IMR-90 (cell line): Measurements from ENCODE around the gene ZNF442. TPM values are rescaled to one million over a fixed set of nuclear protein-coding genes. Genes with fewer than 3 reads are reported as not detected.

Experiments used
- ATAC-seq: fragments of 200-7000 bp; cut with Tn5 transposase; 2 replicates; pipeline ENCODE4 v1.9.1; 2020; ENCODE audit warnings: low read depth, mild to moderate bottlenecking, moderate library complexity
- BruUV-seq: library from RNA; stranded (reverse); fragments of 400-500 nt; replicated peaks from 2 replicates; lab custom pipeline; 2021; lab: Mats Ljungman, UMichigan
- CTCF ChIA-PET: fragments of 300-600 bp; formaldehyde crosslinking; extraction: SDS; loops from one replicate; lab custom pipeline; 2021; ENCODE audit warnings: antibody characterized with exemption; lab: Yijun Ruan, JAX
- POLR2A ChIA-PET: fragments of 300-600 bp; sonication (Branson Sonifier 250); formaldehyde crosslinking; loops from one replicate; lab custom pipeline; 2022; ENCODE audit warnings: antibody characterized with exemption; ENCODE audit not compliant: unreplicated experiment; lab: Charles Lee
- DNase-seq: peaks from one replicate; pipeline ENCODE4 v3.0.0; 2013
- H2AFZ ChIP-seq: replicated peaks from 2 replicates; pipeline ENCODE3; 2013; ENCODE audit warnings: low read length, mild to moderate bottlenecking; ENCODE audit not compliant: poor library complexity
- H2AK5ac ChIP-seq: 2 replicates; pipeline ENCODE4 v1.6.1; 2013; ENCODE audit warnings: low read depth, low read length, inconsistent platforms
- H2AK9ac ChIP-seq: replicated peaks from 2 replicates; pipeline ENCODE3; 2013; ENCODE audit warnings: mild to moderate bottlenecking, low read depth, low read length, moderate library complexity; ENCODE audit not compliant: poor library complexity
- H2BK120ac ChIP-seq: 2 replicates; pipeline ENCODE4 v1.6.1; 2013; ENCODE audit warnings: low read depth, low read length, inconsistent platforms
- H2BK15ac ChIP-seq: 3 replicates; pipeline ENCODE4 v1.6.1; 2013; ENCODE audit warnings: low read depth, low read length, inconsistent platforms
- H2BK20ac ChIP-seq: 2 replicates; pipeline ENCODE4 v1.6.1; 2013; ENCODE audit warnings: low read depth, mild to moderate bottlenecking, inconsistent platforms, low read length, moderate library complexity
- H2BK5ac ChIP-seq: 2 replicates; pipeline ENCODE4 v1.6.1; 2013; ENCODE audit warnings: mild to moderate bottlenecking, low read depth, low read length, inconsistent platforms; ENCODE audit not compliant: poor library complexity, severe bottlenecking
- H3K14ac ChIP-seq: replicated peaks from 2 replicates; pipeline ENCODE4 v1.6.1; 2013; ENCODE audit warnings: low read depth, low read length, inconsistent platforms
- H3K18ac ChIP-seq: 2 replicates; pipeline ENCODE4 v1.6.1; 2013; ENCODE audit warnings: low read depth, low read length, control low read depth
- H3K23ac ChIP-seq: 2 replicates; pipeline ENCODE4 v1.6.1; 2013; ENCODE audit warnings: low read depth, low read length, inconsistent platforms
- H3K27ac ChIP-seq: 2 replicates; pipeline ENCODE4 v1.5.1; 2013; ENCODE audit warnings: mild to moderate bottlenecking, control low read depth, low read length; ENCODE audit not compliant: insufficient read depth
- H3K27me3 ChIP-seq: 2 replicates; pipeline ENCODE4 v1.6.1; 2013; ENCODE audit warnings: low read length; ENCODE audit not compliant: control insufficient read depth, insufficient read depth
- H3K36me3 ChIP-seq: 2 replicates; pipeline ENCODE4 v1.6.1; 2013; ENCODE audit warnings: low read length, mixed read lengths; ENCODE audit not compliant: control insufficient read depth, insufficient read depth
- H3K4ac ChIP-seq: 2 replicates; pipeline ENCODE4 v1.6.1; 2013; ENCODE audit warnings: low read depth, low read length, inconsistent platforms
- H3K4me1 ChIP-seq: 2 replicates; pipeline ENCODE4 v1.6.1; 2013; ENCODE audit warnings: low read length, mixed read lengths; ENCODE audit not compliant: control insufficient read depth, insufficient read depth
- H3K4me2 ChIP-seq: 2 replicates; pipeline ENCODE4 v1.6.1; 2013; ENCODE audit warnings: low read depth, mild to moderate bottlenecking, control low read depth, low read length, moderate library complexity
- H3K4me3 ChIP-seq: 2 replicates; pipeline ENCODE4 v1.5.1; 2013; ENCODE audit warnings: low read depth, mild to moderate bottlenecking, control low read depth, low read length, moderate library complexity; ENCODE audit not compliant: insufficient read depth
- H3K56ac ChIP-seq: 2 replicates; pipeline ENCODE4 v1.6.1; 2013; ENCODE audit warnings: low read length, inconsistent platforms; ENCODE audit not compliant: insufficient read depth; ENCODE audit errors: extremely low read depth
- H3K79me1 ChIP-seq, 2 experiments: 2 replicates each; pipeline ENCODE4 v1.6.1; 2013; ENCODE audit warnings: low read length in 2 of 2, inconsistent platforms in 1 of 2, low read depth in 1 of 2
- H3K9ac ChIP-seq: 2 replicates; pipeline ENCODE4 v1.6.1; 2013; ENCODE audit warnings: low read depth, low read length, control low read depth
- H3K9me1 ChIP-seq: 2 replicates; pipeline ENCODE4 v1.6.1; 2013; ENCODE audit warnings: low read length, inconsistent platforms; ENCODE audit not compliant: insufficient read depth
- H3K9me3 ChIP-seq: 2 replicates; pipeline ENCODE4 v1.6.1; 2013; ENCODE audit warnings: low read length; ENCODE audit not compliant: control insufficient read depth, insufficient read depth
- H4K20me1 ChIP-seq: 2 replicates; pipeline ENCODE4 v1.6.1; 2013; ENCODE audit warnings: low read length, inconsistent platforms; ENCODE audit not compliant: insufficient read depth
- H4K5ac ChIP-seq: 2 replicates; pipeline ENCODE4 v1.6.1; 2013; ENCODE audit warnings: mild to moderate bottlenecking, low read depth, low read length, control low read depth
- H4K8ac ChIP-seq, 2 experiments: 2 replicates each; pipeline ENCODE4 v1.6.1; 2013; ENCODE audit warnings: low read depth in 2 of 2, low read length in 2 of 2, control low read depth in 1 of 2, inconsistent platforms in 1 of 2
- H4K91ac ChIP-seq: 2 replicates; pipeline ENCODE4 v1.6.1; 2013; ENCODE audit warnings: low read depth, low read length, inconsistent platforms; ENCODE audit not compliant: insufficient read depth
- BHLHE40 ChIP-seq: fragments of 150-350 bp; IDR thresholded peaks from 2 replicates; pipeline ENCODE4 v1.6.1; 2016; ENCODE audit warnings: mild to moderate bottlenecking, low read depth, low read length
- CEBPB ChIP-seq: IDR thresholded peaks from 2 replicates; pipeline ENCODE4 v1.6.1; 2012; ENCODE audit warnings: low read depth, low read length, improper control_type of control experiment
- CHD1 ChIP-seq: IDR thresholded peaks from 2 replicates; pipeline ENCODE4 v1.6.1; 2012; ENCODE audit warnings: low read depth, low read length, improper control_type of control experiment
- CTCF ChIP-seq: conservative IDR thresholded peaks from 2 replicates; pipeline ENCODE4 v1.5.1; 2012; ENCODE audit warnings: mild to moderate bottlenecking, low read depth, low read length, improper control_type of control experiment
- ELK1 ChIP-seq: fragments of 150-350 bp; IDR thresholded peaks from 2 replicates; pipeline ENCODE4 v1.6.1; 2016; ENCODE audit warnings: low read depth, mild to moderate bottlenecking, low read length, moderate library complexity, borderline replicate concordance
- MAFK ChIP-seq: IDR thresholded peaks from 2 replicates; pipeline ENCODE4 v1.6.1; 2012; ENCODE audit warnings: low read depth, low read length, improper control_type of control experiment
- POLR2A ChIP-seq: IDR thresholded peaks from 2 replicates; pipeline ENCODE4 v1.6.1; 2012; ENCODE audit warnings: mild to moderate bottlenecking, low read depth, low read length
- RAD21 ChIP-seq: IDR thresholded peaks from 2 replicates; pipeline ENCODE4 v1.6.1; 2012; ENCODE audit warnings: low read length, improper control_type of control experiment
- RCOR1 ChIP-seq: IDR thresholded peaks from 2 replicates; pipeline ENCODE4 v1.6.1; 2012; ENCODE audit warnings: mild to moderate bottlenecking, low read length, improper control_type of control experiment; ENCODE audit not compliant: insufficient replicate concordance
- SMC3 ChIP-seq: fragments of 150-350 bp; IDR thresholded peaks from 2 replicates; pipeline ENCODE4 v1.6.1; 2016; ENCODE audit warnings: low read depth, mild to moderate bottlenecking, antibody characterized with exemption, low read length, moderate library complexity
- USF2 ChIP-seq: fragments of 150-350 bp; IDR thresholded peaks from 2 replicates; pipeline ENCODE4 v1.6.1; 2017; ENCODE audit warnings: mild to moderate bottlenecking, antibody characterized with exemption, low read length, low read depth
- WGBS, 2 experiments: methylation state at CpG; one replicate each; pipeline versions ENCODE4 v1.1.5 to v1.1.7; 2013; ENCODE audit warnings: missing lambda C conversion rate in 2 of 2; ENCODE audit not compliant: insufficient read length in 1 of 2; ENCODE audit errors: extremely low coverage in 2 of 2; 5-methylcytosine and 5-hydroxymethylcytosine counted together
- dilution Hi-C: fragments of 300-500 bp; cut with HindIII; formaldehyde crosslinking; loops from one replicate; pipeline ENCODE4 v1.14.3; 2018; ENCODE audit warnings: low sequenced_read_pairs; ENCODE audit not compliant: unreplicated experiment
- in situ Hi-C: fragments of 300-500 bp; cut with MboI; formaldehyde crosslinking; loops from 3 replicates; pipeline ENCODE4 v1.14.3; 2019; ENCODE audit warnings: low sequenced_read_pairs, inconsistent platforms, mixed read lengths
- intact Hi-C: fragments of 100-400 bp; cut with micrococcal nuclease; formaldehyde crosslinking; loops from 2 replicates; pipeline ENCODE4 v1.10.0; 2022
- polyA plus RNA-seq, 3 experiments: library from polyadenylated mRNA; depleted of rRNA; stranded (reverse); fragments of >200 nt; gene quantifications; 2 replicates each; pipeline ENCODE4 v1.2.3, GENCODE V29; 2012; ENCODE audit warnings: low replicate concordance in 1 of 3
- total RNA-seq: library from RNA; depleted of rRNA; stranded (reverse); fragments of >200 nt; gene quantifications from 2 replicates; pipeline ENCODE4 v1.2.3, GENCODE V29; 2012

ZNF442 gene
- total and polyA plus RNA-seq, 2 of the 4 experiments (the other 2 are of a cell fraction) = 0.58 to 3.6 TPM

GRCh38 chr19:12333162-12334159 lies 32.0 kb downstream of the ZNF442 start, which contains the start of gene ZNF563:
TSS of gene ZNF563 (minus strand) at chr19:12333633. CDS start at chr19:12333482, 151 bp downstream.
- 0% methylated on average over 28 of the region's 55 CpGs; no CpG with 5 or more reads in 1 of the 2 experiments for whole genome bisulfite sequencing, 2 experiments
- Histone ChIP-seq H3K9ac (peak within 1 kb of the TSS; percentile 84), H3K9me1 (no peaks in the 10 kb centered on the region), H2AFZ (peak within 1 kb of the TSS; percentile 97), H4K20me1 (no peaks in the 10 kb centered on the region), H2AK9ac (peak within 1 kb of the TSS; percentile 72), H3K18ac (peak within 1 kb of the TSS; percentile 28; the same call in 1 of the 2 replicates), H3K9me3 (no peaks in the 10 kb centered on the region), H3K27ac (peak within 1 kb of the TSS; percentile 79), H3K23ac (peak within 1 kb of the TSS; percentile 44), H2AK5ac (no peak within 1 kb of the TSS), H2BK15ac (no peak within 1 kb of the TSS), H3K4me3 (peak within 1 kb of the TSS; percentile 88), H3K14ac (peak within 1 kb of the TSS; percentile 66), H2BK120ac (no peak within 1 kb of the TSS), H3K4me1 (peaks cover 6% of the 10 kb centered on the region), H3K4ac (peak within 1 kb of the TSS; percentile 52), H2BK20ac (no peak within 1 kb of the TSS), H3K27me3 (no peaks in the 10 kb centered on the region), H3K56ac (peak within 1 kb of the TSS; percentile 18; the same call in 1 of the 2 replicates), H2BK5ac (peak within 1 kb of the TSS; percentile 74), H3K4me2 (peak within 1 kb of the TSS; percentile 98), H4K91ac (no peak within 1 kb of the TSS; the same call in 1 of the 2 replicates), H3K36me3 (no peaks in the 10 kb centered on the region), H3K79me1 (peaks cover 5 to 7% of the 10 kb centered on the region in 2 experiments; a peak in 3 of 4 replicates), H4K5ac (peak within 1 kb of the TSS; percentile 73), H4K8ac (peak within 1 kb of the TSS; percentile 88 to 97)
- no TSS peak for BruUV-seq
- ATAC-seq (peak; percentile 99), DNase-seq (peak; percentile 89)
- ChIA-PET POLR2A (no interaction called here), CTCF (interaction anchor here (0.6 kb wide), 1 partner anchor 16 kb away, joined by 3 read pairs; no protein-coding TSS in a partner anchor)
- dilution Hi-C loops (no loop called here), in situ Hi-C loops (no loop called here), intact Hi-C loops (loop anchor here (5.0 kb wide), 1 partner anchor 41 kb away; the partner anchor contains the start of gene ZNF44)
- no peak for TF ChIP-seq USF2
- TF ChIP-seq BHLHE40 = peak; percentile 7; the same call in 1 of the 2 replicates
- TF ChIP-seq MAFK = no peak
- TF ChIP-seq RAD21 = no peak
- no peak for TF ChIP-seq ELK1
- TF ChIP-seq SMC3 = no peak
- TF ChIP-seq CHD1 = no peak
- TF ChIP-seq POLR2A = peak; percentile 29; the same call in 1 of the 2 replicates
- TF ChIP-seq RCOR1 = no peak
- no peak for TF ChIP-seq CEBPB
- TF ChIP-seq CTCF = no peak
